Suprapubic skin (tissue), 3 donors: Measurements from ENCODE around the gene GBF1.

Experiments
- CTCF ChIP-seq, 2 donors: fragments of 200-600 bp in 1 of 2; fragments of 450-650 bp in 1 of 2; sonication (generic) in 1 of 2; IDR thresholded peaks; one replicate each; pipeline ENCODE4 v1.5.1; 2016 to 2019; ENCODE audit warnings: antibody characterized with exemption in 2 of 2, mild to moderate bottlenecking in 1 of 2, moderate library complexity in 1 of 2
- POLR2A ChIP-seq, 2 donors: fragments of 450-650 bp; IDR thresholded peaks; one replicate each; pipeline ENCODE4 v1.6.1; 2017; ENCODE audit warnings: antibody characterized with exemption in 2 of 2, mild to moderate bottlenecking in 2 of 2, moderate library complexity in 2 of 2

GRCh38 chr10:102376901-102377300 is 131.6 kb downstream of the GBF1 start:
- no peak for TF ChIP-seq CTCF (IDR thresholded peaks at IDR 0.05)
- no peak for TF ChIP-seq POLR2A (IDR thresholded peaks at IDR 0.05)
